Stimulated activated CD4-positive, alpha-beta T cell treated with anti-CD3 and anti-CD28 coated beads, Interleukin-4, amount 100 ng/mL, for 4 hours (primary cell): Measurements from ENCODE around the gene LGALS3.

Source experiments
- DNase-seq, 2 experiments: peaks; one replicate each; pipeline ENCODE4 v3.0.0-alpha.2; 2020

LGALS3 gene

DNA sequence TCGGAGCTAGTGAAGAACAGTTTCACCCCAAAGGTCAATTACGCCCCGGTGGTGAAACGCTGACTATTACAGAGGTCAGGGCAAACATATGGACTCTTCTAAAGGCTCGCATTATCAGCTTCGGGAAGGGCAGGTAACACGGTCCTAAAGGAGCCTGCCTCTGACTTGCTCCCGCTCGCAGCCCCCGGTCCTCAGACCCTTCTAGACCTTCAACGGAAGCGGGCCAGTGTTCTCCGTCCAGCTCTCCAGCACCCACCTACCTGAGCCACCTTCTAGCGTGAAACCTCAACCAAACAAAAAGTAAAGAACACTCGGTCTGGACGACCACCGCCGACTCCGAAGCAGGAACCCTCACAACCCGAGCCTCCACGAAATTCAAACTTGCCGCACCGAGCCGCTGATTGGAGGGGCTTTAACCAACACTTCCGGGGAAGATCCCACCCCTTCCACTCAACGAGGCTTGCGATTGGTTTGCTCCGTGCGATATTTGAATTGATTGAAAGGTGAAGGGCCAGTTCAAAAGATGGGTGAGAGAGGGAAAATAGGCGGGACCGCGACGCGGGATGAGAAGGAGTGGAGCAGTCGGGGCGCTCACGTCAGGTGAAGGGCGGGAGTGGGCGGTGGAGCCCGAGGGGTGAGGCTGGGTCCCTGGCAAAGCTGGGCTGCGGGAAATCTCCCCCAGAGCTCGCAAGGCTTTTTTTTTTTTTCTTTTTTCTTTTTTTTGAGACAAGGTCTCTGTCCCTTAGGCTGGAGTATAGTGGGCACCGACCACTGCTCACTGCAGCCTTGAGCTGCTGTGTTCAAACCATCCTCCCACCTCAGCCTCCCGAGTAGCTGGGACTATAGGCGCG is 62.4 kb downstream of the LGALS3 start, which contains the start of gene DLGAP5:
TSS of gene DLGAP5 (minus strand) at position 383 of the 851 bp plus-strand sequence. CDS start 2,406 bp downstream, outside the sequence.
- DNase-seq, result peak; percentile 80 to 90

DNA sequence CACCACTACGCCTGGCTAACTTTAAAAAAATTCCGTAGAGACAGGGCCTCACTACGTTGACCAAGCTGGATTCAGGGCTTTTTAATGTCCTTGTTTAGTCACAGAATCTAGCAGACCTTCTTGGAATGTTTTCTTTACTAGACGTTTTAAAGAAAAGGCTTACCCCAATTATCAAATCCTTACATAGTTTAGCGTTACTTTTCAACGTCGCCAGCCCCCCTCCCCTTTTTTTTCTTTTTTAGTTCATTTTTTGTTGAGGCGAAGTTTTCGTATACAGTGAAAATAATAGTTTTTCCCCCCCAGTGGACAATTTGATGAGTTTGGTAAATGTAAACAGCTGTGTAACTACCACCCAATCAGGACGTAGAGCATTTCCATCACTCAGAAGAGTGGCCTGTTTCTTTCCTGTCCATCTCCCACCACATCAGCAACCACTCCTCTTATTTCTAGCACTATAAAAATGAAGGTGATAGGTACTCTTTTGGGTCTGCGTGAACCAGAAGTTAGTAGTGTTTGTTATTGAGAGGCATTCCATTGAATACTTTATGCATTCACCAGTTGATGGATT is 63.1 kb downstream of the LGALS3 start:
- no peak for DNase-seq

DNA sequence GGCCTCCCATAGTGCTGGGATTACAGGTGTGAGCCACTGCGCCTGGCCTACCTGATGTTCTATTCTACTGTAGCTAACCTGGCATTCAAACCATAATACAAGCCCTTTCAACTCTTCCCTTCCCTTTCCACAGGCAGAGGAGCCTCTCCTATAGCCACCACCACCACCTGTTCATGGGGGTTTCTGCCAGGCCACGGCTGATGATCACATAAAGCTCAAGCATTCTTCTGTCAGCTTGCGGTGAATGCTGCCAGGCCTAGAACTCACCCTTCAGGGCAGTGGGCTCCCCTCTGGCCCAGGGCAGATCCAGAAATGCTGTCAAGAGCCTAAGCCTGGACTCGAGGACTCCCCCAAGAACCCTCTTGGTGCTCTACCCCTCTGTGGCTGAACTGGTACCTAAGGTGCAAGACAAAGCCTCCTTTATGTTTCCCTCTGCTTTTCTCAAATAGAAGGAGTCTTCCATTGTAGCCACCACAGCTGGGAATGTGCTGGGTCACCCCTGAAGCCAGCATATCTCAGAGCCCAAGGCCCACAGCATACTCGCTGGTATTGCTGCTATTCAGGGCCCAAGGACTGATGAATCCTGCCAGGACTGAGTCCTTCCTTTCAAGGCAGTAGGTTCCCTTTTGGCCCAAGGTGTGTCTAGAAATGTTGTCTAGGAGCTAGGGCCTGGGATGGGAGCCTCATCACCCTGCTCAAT is 65.8 kb downstream of the LGALS3 start:
- DNase-seq, result no peak
